GM21528 (cell line): ENCODE measurements around the gene KCNJ5.
A peak's percentile ranks its signal among the peaks of the same experiment; 100 is the strongest.

ENCODE experiments used
- ATAC-seq: cut with Tn5 transposase; IDR thresholded peaks from one replicate; pipeline ENCODE4 v1.9.1; 2021; ENCODE audit warnings: mild to moderate bottlenecking, moderate library complexity; ENCODE audit not compliant: unreplicated experiment, low FRiP score

The KCNJ5 gene

DNA sequence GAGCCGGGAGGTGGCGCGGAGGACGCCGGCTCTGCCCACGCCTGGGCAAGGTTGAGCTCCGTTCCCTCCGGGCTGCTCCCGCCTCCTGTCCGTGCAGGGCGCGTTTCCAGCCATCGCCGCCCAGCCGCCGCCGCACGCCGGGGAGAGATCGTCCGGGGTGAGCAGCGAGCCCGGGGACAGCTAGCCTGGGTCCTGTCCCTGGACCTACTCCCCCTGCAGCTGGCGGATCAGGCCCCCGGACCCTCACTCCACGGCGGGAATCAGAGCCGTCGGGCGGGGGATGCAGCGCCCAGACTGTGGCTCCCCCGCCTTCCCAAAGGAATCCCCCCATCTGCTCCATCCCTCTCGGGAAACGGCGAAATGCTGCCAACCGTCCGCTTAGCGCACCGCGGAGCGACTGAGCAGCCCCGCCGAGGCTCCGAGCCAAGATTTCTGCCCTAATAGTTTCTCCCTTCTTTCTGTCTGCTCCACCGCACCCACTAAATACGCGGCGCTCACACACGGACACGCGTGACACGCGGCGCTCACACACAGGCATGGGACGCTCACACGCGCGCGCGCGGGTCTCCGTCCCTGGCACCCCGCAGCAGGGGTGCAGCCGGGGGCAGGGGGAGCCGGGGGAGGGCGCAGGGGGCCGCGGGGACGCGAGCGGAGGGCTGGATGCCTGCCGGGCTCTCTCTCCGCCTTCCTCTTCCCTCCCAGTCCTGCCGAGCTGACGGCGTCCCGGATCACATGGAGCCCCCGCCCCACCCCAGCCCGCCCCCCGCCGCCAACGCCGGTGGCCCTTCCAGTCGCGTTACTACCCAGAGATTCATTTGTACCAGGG is at the start of gene KCNJ5:
KCNJ5 (plus strand) TSS at position 814 of the 826 bp plus-strand sequence. CDS start 19,918 bp downstream, outside the sequence.
- no peak for ATAC-seq

DNA sequence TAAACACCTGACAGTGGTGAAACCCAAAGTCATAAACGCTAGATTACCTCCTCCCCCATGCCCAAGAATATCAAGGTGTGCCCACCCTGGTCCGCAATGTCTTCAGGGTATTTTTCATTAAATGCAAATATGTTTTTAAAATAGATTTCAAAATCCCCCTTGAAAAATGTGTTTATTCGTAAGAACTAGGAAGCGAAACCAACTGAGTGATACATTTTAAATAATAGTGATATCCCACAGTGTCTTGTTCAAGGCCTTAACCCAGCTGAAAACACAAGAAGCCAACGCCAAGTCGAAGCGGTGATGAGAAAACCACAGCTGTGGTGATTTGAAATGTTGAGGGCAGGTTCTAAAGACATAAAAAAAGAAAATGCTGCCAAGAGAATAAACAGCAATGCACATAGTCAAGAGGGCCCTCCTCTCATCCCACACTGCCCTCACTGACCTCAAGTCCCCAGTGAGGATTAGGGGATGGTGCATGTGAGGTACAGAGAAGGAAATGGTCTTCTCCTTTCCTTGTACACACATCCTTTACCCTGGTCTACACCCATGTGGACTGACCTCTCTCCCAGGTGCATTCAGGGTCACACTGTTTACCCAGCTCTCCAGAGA is 49.6 kb upstream of the KCNJ5 start:
- peak; percentile 79 for ATAC-seq

DNA sequence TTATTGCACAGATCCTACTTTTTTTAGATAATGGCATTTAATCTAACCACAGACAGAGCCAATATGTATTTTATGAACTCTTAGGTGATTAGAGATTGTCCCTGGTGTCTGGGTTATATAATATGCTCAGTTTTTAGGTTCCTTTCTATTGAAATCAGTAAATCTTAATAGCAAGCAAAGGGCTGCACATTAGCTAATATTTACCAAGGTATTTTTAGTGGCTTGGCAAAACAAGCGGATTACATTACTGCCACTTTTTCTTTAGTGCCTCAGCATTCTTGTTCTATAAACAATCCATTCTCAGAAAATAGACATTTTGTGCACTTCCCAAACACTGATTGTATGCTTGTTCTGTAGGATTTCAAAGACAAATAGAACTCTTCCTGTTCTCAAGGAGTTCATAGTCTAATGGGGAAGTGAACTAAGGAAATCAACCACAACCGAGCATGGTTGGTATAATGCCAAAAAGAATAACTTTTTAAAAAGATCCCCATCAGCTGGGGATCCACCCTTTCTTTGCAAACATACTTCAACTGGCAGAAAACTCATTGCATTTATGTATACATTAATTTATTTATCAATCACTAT is 47.9 kb upstream of the KCNJ5 start:
- no peak for ATAC-seq

DNA sequence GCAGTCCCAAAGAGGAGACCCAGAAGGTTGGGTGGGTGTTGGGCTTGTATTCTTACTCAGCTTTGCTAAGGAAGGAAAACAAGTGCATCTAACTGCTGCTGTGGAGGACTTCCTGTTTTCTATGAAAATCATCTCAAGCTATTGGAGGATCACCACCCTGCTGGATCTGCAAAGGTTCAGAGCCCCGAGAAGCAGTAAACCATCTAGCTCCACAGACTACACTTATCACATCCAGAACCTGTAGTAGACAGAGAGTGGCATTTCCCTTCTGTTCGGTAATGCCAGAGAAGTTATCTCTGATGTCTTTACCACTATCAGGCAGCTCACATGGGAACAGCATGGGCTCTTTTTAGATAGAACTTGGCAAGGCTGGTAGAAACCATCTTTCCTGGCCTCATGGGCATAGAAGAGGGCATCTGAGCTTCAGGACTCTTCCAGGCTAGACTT is 45.8 kb upstream of the KCNJ5 start:
- ATAC-seq, result no peak

DNA sequence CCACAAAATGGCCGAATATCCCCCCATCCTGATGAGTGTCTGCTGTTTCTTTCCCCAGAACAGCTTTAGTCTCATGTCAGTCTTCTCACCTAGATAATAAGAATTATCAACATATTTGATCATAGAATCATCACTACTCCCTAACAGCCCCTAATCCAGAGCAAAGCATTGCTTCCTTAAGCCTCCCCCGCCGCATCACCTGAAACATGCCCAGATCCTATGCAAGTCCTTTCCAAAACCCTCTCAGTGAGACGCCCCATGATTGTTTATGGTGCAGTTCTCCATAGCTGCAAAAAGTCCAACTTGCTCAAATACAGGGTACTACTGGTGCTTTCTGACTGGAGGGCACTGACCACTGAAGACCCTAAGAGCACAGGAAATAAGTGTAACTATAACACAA is 44.2 kb upstream of the KCNJ5 start:
- no peak for ATAC-seq

DNA sequence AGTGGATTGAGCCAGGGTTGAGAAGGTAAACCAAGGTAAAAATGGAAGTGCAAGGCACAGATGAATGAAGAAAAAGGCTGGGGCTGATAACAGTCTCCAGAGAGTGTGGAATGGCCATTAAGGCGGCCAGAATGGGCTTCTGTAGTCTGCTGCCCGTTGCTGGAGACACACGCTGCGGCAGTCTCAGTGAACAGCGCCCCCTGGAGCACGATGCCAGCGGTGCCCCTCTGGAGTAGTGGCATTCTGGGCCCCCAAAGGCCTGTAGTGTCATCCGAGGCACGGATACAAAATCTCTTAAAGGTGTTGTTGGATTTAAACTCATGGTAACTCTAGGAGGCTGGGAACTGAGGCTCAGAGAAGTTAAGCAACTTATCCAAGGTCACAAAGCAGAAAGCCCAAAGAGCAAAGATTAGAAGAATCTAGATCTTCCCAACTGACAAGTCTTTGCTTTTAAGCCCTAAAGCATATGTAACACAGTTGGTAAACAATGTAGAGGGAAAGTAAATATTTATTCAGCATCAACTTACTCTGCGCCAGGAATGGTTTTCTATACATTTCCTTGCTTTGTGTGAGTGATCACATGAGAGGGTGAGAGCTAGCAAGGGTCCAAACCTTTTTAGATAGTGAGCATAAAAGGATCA is 42.2 kb upstream of the KCNJ5 start:
- peak; percentile 81 for ATAC-seq

DNA sequence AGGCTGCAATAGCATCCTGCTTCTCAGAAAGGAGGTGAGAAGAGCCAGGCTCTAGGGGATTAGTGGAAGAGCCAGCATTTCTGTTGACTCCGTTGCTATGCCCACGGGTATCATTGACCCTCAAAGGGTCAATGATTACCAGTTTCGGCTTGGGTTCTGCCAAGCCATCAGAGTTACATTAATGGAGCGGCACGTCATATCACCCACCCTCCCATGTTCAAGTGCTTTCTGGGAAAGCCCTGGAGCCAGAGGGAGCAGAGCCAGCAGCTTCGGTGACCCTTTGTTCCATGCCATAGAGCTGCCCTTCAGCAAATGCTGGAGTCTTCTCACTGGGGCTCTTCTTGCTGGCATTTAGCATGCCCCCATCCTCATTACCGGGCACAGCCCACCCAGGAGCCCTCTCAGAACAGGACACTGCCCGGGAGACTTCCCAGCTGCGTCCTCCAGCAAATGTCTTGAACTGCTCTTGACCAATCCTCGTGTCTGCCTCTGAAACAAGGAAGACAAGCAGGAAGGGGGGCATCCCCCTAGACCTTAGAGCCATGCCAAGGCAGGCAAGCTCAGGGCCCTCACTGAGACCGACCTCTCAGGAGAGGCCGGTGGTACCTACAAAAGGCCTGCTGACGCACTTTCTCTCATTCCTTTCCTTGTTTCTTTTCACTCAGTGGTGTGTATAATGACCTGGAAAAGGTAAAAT is 38.7 kb upstream of the KCNJ5 start:
- no peak for ATAC-seq

DNA sequence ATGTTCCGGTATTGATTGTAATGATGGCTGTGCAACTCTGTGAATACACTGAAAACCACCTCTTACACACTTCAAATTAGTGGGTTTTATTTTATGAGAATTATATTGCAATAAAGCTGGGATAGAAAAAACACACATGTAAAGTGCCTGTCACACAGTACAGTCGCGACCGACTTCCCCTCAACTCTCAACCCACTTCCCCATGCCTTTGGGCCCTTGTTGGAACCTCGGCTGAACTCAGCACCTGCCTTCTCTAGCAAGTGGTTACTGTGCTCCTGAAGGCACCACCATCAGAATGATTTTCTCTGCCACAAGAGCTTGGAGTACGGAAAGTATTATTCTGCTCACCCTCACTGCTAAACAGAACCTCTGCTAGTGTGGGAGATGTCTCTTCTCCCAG is 37.6 kb upstream of the KCNJ5 start:
- no peak for ATAC-seq

DNA sequence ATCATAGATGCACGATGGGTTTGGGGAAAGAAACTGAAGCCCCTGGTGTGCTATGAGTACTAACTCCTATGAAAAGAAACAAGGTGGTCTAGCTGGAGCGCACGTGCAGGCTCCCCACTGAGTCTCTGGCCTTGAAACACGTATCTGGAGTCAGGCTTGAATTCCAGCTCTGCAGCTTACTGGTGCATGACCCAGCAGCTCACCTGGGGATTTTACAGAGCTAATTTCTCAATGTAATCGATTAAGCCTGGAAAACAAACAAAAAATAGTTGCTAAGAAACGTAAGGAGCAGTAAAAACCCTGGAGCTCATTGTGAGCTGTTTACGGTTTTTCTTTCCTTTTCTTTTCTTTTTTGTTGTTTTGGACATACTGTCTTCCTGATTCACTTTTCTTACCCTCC is 36.3 kb upstream of the KCNJ5 start:
- ATAC-seq, result no peak

DNA sequence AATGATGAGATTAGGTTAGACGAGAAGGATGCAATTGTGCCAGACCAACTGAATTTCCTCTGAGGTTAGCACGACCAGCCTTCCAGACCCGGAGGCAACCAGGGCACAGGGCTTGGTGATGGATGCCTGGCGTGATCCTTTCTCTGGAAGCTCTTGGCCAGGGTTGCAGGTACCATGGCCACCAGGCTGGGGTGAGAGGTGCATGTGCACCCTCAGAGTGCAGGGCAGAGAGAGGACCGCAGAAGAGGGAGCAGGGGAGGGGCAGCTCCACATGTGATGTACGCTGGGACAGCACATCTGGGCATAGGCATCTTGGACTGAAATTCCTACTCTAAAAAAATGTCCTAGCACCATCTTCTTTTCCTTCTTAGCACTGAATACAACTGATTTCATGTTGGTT is 34.9 kb upstream of the KCNJ5 start:
- ATAC-seq, result no peak

DNA sequence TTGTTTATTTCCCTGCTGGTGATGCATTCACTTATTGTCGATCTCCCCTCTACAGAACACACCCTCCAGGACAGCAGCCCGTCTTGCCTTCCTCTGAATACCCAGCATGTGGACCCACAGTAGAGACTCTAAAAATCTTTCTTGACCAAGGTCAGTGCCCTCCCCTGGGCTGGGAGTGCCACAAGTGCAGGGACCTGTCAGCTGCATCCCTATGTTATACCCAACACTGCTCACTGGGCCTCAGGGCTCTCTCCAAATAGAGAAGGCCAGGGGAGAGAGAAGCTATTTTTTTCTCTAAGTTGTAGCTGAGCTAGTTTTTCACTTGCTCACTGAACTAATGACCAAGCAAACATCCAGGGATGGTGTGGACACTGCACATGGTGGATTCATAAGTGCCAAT is 33.8 kb upstream of the KCNJ5 start:
- ATAC-seq, result no peak

DNA sequence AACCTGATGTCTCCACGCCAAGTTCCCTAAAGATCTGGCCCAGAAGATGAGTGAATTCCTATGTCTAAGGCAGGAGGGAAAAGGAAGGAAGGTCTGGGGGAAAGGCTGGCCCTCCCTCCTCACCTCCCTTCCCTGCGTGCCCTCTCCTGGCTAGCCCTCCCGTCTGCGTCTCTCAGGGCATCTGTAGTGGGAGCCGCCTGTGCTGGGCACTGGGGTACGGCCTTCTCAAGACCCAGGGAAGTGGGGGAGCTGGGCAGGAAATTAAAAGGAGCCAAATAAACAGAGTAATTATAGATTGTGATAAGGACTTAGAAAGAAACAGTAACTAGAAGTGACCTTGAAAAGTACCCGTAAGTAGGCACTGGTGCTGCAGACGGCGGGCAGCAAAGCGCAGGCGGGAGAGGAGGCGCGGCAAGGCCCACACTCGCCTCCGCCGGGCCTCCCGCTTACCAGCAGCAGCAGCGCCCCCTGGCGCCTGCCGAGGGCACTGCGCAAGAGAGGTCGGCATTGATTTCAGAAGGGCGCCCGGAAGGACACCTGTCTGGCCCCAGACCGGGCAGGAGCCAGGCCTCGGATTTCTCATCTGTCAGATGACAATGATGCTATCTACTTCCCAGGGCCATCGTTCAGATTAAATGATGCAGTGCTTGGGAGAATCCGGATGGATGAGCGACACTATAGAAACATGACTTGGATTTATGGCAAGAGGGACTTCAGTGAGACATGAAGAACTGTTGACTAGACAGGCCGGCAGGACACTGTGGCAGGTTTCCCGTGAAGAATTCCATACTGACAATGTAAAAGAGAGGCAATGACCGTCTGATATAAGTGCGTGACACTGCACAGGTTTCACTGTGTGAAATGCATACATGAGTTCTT is 31.4 kb upstream of the KCNJ5 start:
- ATAC-seq, result peak; percentile 94

DNA sequence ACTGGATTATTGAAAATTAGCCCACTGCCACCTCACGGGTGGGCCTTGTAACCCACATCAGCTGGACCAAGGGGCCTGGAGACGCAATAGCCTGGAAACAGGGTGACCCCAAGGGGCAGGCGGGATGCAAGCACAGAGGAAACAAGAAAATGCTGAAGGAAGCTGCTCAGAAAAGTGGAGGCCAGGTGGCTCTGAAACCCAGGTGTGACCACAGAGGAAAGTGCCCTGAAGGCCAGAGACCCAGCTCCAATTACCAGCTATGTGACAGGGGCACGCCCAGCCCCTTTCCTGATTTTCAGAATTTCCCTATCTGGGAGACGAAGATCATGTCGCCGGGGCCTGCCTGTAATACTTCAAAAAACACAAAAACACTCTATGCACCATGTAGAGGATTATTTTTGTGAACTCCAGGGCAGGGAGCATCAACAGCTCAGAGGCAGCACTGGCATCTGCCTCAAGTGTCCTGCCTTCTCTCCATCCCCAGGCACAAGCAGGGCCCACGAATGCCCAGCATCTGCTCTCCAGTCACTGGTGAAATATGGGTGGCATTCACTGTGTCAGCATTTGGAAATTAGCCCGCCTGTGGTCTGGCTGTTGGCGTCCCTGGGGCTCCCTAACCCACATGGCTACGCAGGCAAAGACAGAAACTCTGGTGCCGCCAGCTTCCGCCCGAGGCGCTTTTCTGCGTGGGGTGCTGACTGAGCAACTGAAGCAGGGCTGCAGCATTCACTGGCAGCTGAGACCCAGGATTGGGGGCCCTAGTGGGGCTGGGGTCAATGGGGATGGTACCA is 30.4 kb upstream of the KCNJ5 start:
- no peak for ATAC-seq

DNA sequence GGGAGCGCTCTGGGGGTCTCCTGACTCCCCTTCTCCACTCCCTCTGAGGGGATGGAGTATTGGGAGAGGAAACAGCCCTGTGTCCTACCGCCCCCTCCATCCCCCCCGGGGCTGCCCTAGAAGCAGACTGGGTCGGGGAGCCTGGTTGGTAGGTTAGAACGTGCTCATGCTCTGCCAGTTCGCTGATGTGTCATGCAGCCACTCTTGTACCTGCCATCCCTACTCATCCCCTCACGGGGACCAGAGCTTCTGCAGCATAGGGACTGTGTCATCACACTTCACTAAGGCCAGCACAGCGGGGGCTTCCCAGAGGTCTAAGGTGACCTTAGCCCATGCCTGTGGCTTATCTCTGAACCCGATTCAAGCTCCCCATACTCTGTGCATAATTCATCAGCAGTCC is 28.8 kb upstream of the KCNJ5 start:
- no peak for ATAC-seq

DNA sequence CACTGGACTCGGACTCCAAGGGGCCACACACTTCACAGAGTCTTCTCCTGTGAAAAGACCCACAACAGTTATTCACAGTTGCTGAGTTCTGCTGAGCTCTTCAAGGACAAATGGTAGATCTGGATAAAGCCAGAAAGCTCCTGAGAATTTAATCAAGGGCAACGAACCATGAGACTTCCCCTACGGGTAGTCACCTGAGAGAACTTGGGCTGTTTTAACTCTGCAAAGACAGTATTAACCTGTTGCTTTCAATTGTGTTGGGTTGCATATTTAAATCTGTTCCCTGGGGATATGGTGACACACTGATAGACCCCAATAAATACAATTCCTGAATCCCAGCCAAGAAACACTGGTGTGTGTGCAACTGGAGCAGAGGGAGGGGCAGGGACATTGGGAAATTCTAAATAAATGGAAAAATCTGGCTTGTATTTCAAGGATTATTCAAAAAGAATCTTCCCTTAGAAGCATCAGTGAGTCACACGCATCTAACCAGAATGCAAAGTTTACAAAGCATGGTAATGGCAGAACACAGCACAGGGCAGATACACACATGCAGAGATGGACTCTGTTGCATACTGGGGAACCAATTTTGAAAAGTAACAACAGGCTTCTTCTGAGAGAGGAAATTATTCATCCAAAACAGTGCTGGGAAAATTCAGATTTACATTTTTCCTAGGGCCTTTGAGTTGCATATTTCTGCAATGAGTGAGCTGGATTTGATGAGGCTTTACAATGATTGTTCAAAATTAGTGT is 28.1 kb upstream of the KCNJ5 start:
- ATAC-seq, result no peak

DNA sequence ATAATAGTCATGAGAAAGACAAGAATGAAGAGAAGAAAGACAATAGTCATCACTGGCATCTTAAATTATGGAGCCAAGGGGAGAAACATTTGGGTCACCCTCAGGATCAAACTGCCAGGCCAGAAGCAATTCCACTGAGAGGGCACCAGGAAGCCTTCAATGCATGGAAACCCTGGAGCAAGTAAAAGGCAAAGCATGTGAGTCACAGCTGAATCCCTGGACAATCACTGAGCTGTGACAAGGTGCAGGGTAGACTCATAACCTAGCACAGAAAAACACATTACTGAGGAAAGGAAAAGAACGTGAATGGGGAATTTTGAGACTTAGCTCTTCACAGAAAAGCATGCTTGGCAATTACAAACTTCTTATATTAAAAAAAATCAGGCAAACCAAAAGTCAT is 25.7 kb upstream of the KCNJ5 start:
- no peak for ATAC-seq

DNA sequence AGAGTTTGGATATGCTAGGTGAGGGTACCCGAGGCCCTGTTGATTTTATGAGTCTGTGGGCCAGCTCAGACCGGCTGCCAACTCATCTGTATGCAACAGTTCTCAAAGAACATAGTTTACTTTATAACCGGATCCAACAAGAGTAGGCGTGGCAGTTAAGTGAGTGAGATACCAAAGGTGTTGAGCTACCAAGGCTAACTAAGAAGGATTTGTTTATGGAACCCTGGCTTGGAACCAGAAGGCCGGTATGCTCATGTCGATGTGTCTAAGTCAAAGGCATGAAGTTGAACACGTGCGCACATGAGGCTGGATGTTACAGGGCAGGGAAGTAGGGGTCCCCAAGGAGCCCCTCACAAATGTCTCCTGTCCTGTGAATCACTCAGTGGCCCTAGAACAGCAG is 23.9 kb upstream of the KCNJ5 start, which contains the start of gene KCNJ1:
KCNJ1 (minus strand) TSS at position 20 of the 400 bp plus-strand sequence. CDS start 27,053 bp downstream, outside the sequence.
- no peak for ATAC-seq
